Natural killer cell (primary cell): ENCODE measurements around the gene PYGB. TPM values are rescaled to one million over a fixed set of nuclear protein-coding genes. Genes with fewer than 3 reads are reported as not detected.

ENCODE experiments used
- ATAC-seq, 3 donors: fragments of 150-1000 bp in 2 of 3; fragments of 200-7000 bp in 1 of 3; cut with Tn5 transposase; 1 replicate in 1 of 3; 2 replicates in 2 of 3; pipeline ENCODE4 v1.10.0; 2021; ENCODE audit warnings: mild to moderate bottlenecking in 2 of 3, moderate library complexity in 2 of 3
- DNase-seq, 2 donors: peaks; one replicate each; pipeline versions ENCODE4 v3.0.0 to v3.0.0-alpha.2; 2013 to 2021; ENCODE audit warnings: mixed read lengths in 1 of 2
- H3K27ac ChIP-seq: one replicate; pipeline ENCODE4 v1.5.1; 2013; ENCODE audit warnings: mild to moderate bottlenecking, low read length
- H3K27me3 ChIP-seq: one replicate; pipeline ENCODE4 v1.6.1; 2013; ENCODE audit warnings: low read length; ENCODE audit not compliant: control insufficient read depth, insufficient read depth
- H3K36me3 ChIP-seq: one replicate; pipeline ENCODE4 v1.6.1; 2013; ENCODE audit warnings: low read length; ENCODE audit not compliant: control insufficient read depth, insufficient read depth
- H3K4me1 ChIP-seq: one replicate; pipeline ENCODE4 v1.6.1; 2013; ENCODE audit warnings: low read length; ENCODE audit not compliant: control insufficient read depth, insufficient read depth
- H3K4me3 ChIP-seq: one replicate; pipeline ENCODE4 v1.5.1; 2013; ENCODE audit warnings: low read length
- H3K9me3 ChIP-seq: one replicate; pipeline ENCODE4 v1.6.1; 2013; ENCODE audit warnings: low read length; ENCODE audit not compliant: control insufficient read depth, insufficient read depth
- H3K27ac Mint-ChIP-seq, 2 donors: one replicate each; pipeline ENCODE4 v1.8.0; 2022; ENCODE audit warnings: mild to moderate bottlenecking in 2 of 2, mixed read lengths in 2 of 2, moderate library complexity in 1 of 2
- H3K27me3 Mint-ChIP-seq, 2 donors: one replicate each; pipeline ENCODE4 v1.8.0; 2022; ENCODE audit warnings: low read depth in 2 of 2, mixed read lengths in 2 of 2
- H3K36me3 Mint-ChIP-seq: one replicate; pipeline ENCODE4 v1.8.0; 2022; ENCODE audit warnings: mixed read lengths
- H3K4me1 Mint-ChIP-seq, 2 donors: one replicate each; pipeline ENCODE4 v1.8.0; 2022; ENCODE audit warnings: mixed read lengths in 2 of 2
- H3K4me3 Mint-ChIP-seq: one replicate; pipeline ENCODE4 v1.8.0; 2022; ENCODE audit warnings: mild to moderate bottlenecking, moderate library complexity, mixed read lengths
- H3K9me3 Mint-ChIP-seq, 2 donors: one replicate each; pipeline ENCODE4 v1.8.0; 2022; ENCODE audit warnings: mixed read lengths in 2 of 2
- CTCF ChIP-seq: fragments of 200-600 bp; IDR thresholded peaks from one replicate; pipeline ENCODE4 v1.8.0; 2022; ENCODE audit warnings: antibody characterized with exemption
- WGBS: methylation state at CpG from one replicate; pipeline ENCODE4 v1.1.7; 2013; ENCODE audit warnings: missing lambda C conversion rate; ENCODE audit not compliant: insufficient coverage; 5-methylcytosine and 5-hydroxymethylcytosine counted together
- intact Hi-C: fragments of 100-400 bp; cut with micrococcal nuclease; formaldehyde crosslinking; loops from one replicate; pipeline ENCODE4 v1.14.2; 2022
- total RNA-seq, 4 donors: library from RNA; stranded (reverse); fragments of 120-200 nt in 1 of 4; gene quantifications; one replicate each; pipeline versions ENCODE4 v1.2.3 to v1.2.4, GENCODE V29; 2013 to 2022

Gene PYGB
- total RNA-seq, 3 donors from 2014 or later (not counting 1 experiment from before 2014, with no cell fraction given), result 39.4 to 55.4 (median 47.0) TPM

- Mint-ChIP-seq H3K9me3 (no peaks in the 10 kb centered on the region), H3K4me3 (no peak overlapping the region), H3K36me3 (no peaks in the 10 kb centered on the region), H3K4me1 (peaks cover 0 to 4% of the 10 kb centered on the region in 2 donors), H3K27ac (no peak overlapping the region), H3K27me3 (no peaks in the 10 kb centered on the region)
- no peak overlapping the region for H3K4me3 ChIP-seq
- no peak for TF ChIP-seq CTCF
- H3K27ac ChIP-seq, result no peak overlapping the region
- ATAC-seq, result no peak
- intact Hi-C loops, result no loop called here
- no peaks in the 10 kb centered on the region for H3K4me1 ChIP-seq
- WGBS, result 89% methylated on average over 7 of the region's 7 CpGs
- H3K27me3 ChIP-seq, result no peaks in the 10 kb centered on the region
- no peak for DNase-seq
- H3K9me3 ChIP-seq, result no peaks in the 10 kb centered on the region
- H3K36me3 ChIP-seq, result peaks cover 19% of the 10 kb centered on the region
Observed at GRCh38 chr20:25219365-25219764, 28.5 kb upstream of the PYGB start.

GRCh38 chr20:25220021-25220730 lies 27.7 kb upstream of the PYGB start:
- no peaks in the 10 kb centered on the region for H3K27me3 ChIP-seq
- peak in 1 of 2 donors; percentile 38 for DNase-seq
- H3K4me3 ChIP-seq, result no peak overlapping the region
- TF ChIP-seq CTCF, result no peak
- intact Hi-C loops, result no loop called here
- H3K27me3 Mint-ChIP-seq, result no peaks in the 10 kb centered on the region
- peaks cover 0 to 4% of the 10 kb centered on the region in 2 donors for H3K4me1 Mint-ChIP-seq
- H3K27ac Mint-ChIP-seq, result no peak overlapping the region
- whole genome bisulfite sequencing, result 83% methylated on average over 16 of the region's 16 CpGs
- no peaks in the 10 kb centered on the region for H3K4me1 ChIP-seq
- peaks cover 19% of the 10 kb centered on the region for H3K36me3 ChIP-seq
- H3K9me3 ChIP-seq, result no peaks in the 10 kb centered on the region
- ATAC-seq, result no peak
- H3K36me3 Mint-ChIP-seq, result no peaks in the 10 kb centered on the region
- no peak overlapping the region for H3K27ac ChIP-seq
- H3K9me3 Mint-ChIP-seq, result no peaks in the 10 kb centered on the region
- no peak overlapping the region for H3K4me3 Mint-ChIP-seq

GRCh38 chr20:25220810-25221591 lies 26.9 kb upstream of the PYGB start:
- Histone ChIP-seq H3K36me3 (peaks cover 14% of the 10 kb centered on the region), H3K4me1 (no peaks in the 10 kb centered on the region), H3K9me3 (no peaks in the 10 kb centered on the region), H3K27me3 (no peaks in the 10 kb centered on the region), H3K4me3 (no peak overlapping the region), H3K27ac (no peak overlapping the region)
- DNase-seq (no peak), ATAC-seq (no peak)
- intact Hi-C loops, result no loop called here
- Mint-ChIP-seq H3K9me3 (no peaks in the 10 kb centered on the region), H3K36me3 (no peaks in the 10 kb centered on the region), H3K27me3 (no peaks in the 10 kb centered on the region), H3K4me3 (no peak overlapping the region), H3K27ac (no peak overlapping the region), H3K4me1 (peaks cover 0 to 4% of the 10 kb centered on the region in 2 donors)
- WGBS, result 92% methylated on average over 11 of the region's 15 CpGs
- no peak for TF ChIP-seq CTCF
